ENCODE measurements around the gene CDH13.

Gene CDH13

GRCh38 chr16:82603784-82604411 is 22.9 kb upstream of the CDH13 start:
- H3K4me1 ChIP-seq (ENCODE audit: low read length) = no peaks in the 10 kb centered on the region
- H3K9me3 ChIP-seq (ENCODE audit: insufficient read depth, low read length) = no peaks in the 10 kb centered on the region
- no peak overlapping the region for H3K27ac ChIP-seq (ENCODE audit: low read length)
- no peak overlapping the region for H3K4me2 ChIP-seq (ENCODE audit: low read length)
- no peak overlapping the region for H2AFZ ChIP-seq (ENCODE audit: low read depth, low read length)
- H3K9ac ChIP-seq (ENCODE audit: low read length) = no peak overlapping the region
- H3K4me3 ChIP-seq (ENCODE audit: low read length) = no peak overlapping the region
- peak; percentile 24 for TF ChIP-seq CTCF (IDR thresholded peaks at IDR 0.05; ENCODE audit: low read depth, low read length)
- no peak for TF ChIP-seq EZH2phosphoT487 (IDR thresholded peaks at IDR 0.05; ENCODE audit: low read depth)
- H3K79me2 ChIP-seq (ENCODE audit: low read length) = no peaks in the 10 kb centered on the region
- H4K20me1 ChIP-seq (ENCODE audit: insufficient read depth, low read length) = no peaks in the 10 kb centered on the region
- H3K36me3 ChIP-seq (replicated peaks; ENCODE audit: low read depth, low read length) = no peaks in the 10 kb centered on the region
- peaks cover 3% of the 10 kb centered on the region; the same call in 1 of the 2 replicates for H3K27me3 ChIP-seq (ENCODE audit: low read depth, low read length)

- no peaks in the 10 kb centered on the region for H3K9me3 ChIP-seq (ENCODE audit: insufficient read depth, low read length)
- H2AFZ ChIP-seq (ENCODE audit: low read depth, low read length) = no peak overlapping the region
Observed at GRCh38 chr16:82605076-82605475, 21.7 kb upstream of the CDH13 start.

GRCh38 chr16:82605863-82606620 is 20.7 kb upstream of the CDH13 start:
- no peak overlapping the region for H3K9ac ChIP-seq (ENCODE audit: low read length)
- no peak overlapping the region for H2AFZ ChIP-seq (ENCODE audit: low read depth, low read length)
- H4K20me1 ChIP-seq (ENCODE audit: insufficient read depth, low read length) = no peaks in the 10 kb centered on the region
- peaks cover 3% of the 10 kb centered on the region; the same call in 1 of the 2 replicates for H3K27me3 ChIP-seq (ENCODE audit: low read depth, low read length)
- no peak for TF ChIP-seq EZH2phosphoT487 (IDR thresholded peaks at IDR 0.05; ENCODE audit: low read depth)
- TF ChIP-seq CTCF (IDR thresholded peaks at IDR 0.05; ENCODE audit: low read depth, low read length) = no peak
- no peaks in the 10 kb centered on the region for H3K36me3 ChIP-seq (replicated peaks; ENCODE audit: low read depth, low read length)
- no peak overlapping the region for H3K4me2 ChIP-seq (ENCODE audit: low read length)
- no peak overlapping the region for H3K27ac ChIP-seq (ENCODE audit: low read length)
- H3K4me3 ChIP-seq (ENCODE audit: low read length) = no peak overlapping the region
- H3K4me1 ChIP-seq (ENCODE audit: low read length) = no peaks in the 10 kb centered on the region
- no peaks in the 10 kb centered on the region for H3K9me3 ChIP-seq (ENCODE audit: insufficient read depth, low read length)
- H3K79me2 ChIP-seq (ENCODE audit: low read length) = no peaks in the 10 kb centered on the region

More at GRCh38 chr16:82605076-82605475, 21.7 kb upstream of the CDH13 start:
- Histone ChIP-seq H3K4me3 (ENCODE audit: low read length) (no peak overlapping the region), H3K27me3 (ENCODE audit: low read depth, low read length) (peaks cover 3% of the 10 kb centered on the region; the same call in 1 of the 2 replicates), H3K9ac (ENCODE audit: low read length) (no peak overlapping the region), H3K79me2 (ENCODE audit: low read length) (no peaks in the 10 kb centered on the region), H4K20me1 (ENCODE audit: insufficient read depth, low read length) (no peaks in the 10 kb centered on the region), H3K4me2 (ENCODE audit: low read length) (no peak overlapping the region), H3K27ac (ENCODE audit: low read length) (no peak overlapping the region), H3K4me1 (ENCODE audit: low read length) (no peaks in the 10 kb centered on the region), H3K36me3 (replicated peaks; ENCODE audit: low read depth, low read length) (no peaks in the 10 kb centered on the region)
- TF ChIP-seq EZH2phosphoT487 (IDR thresholded peaks at IDR 0.05; ENCODE audit: low read depth) (no peak), CTCF (IDR thresholded peaks at IDR 0.05; ENCODE audit: low read depth, low read length) (no peak)

- Histone ChIP-seq H3K36me3 (replicated peaks; ENCODE audit: low read depth, low read length) (no peaks in the 10 kb centered on the region), H3K4me2 (ENCODE audit: low read length) (no peak overlapping the region), H3K9me3 (ENCODE audit: insufficient read depth, low read length) (no peaks in the 10 kb centered on the region), H3K27me3 (ENCODE audit: low read depth, low read length) (peaks cover 3% of the 10 kb centered on the region; the same call in 1 of the 2 replicates), H3K4me3 (ENCODE audit: low read length) (no peak overlapping the region), H3K9ac (ENCODE audit: low read length) (no peak overlapping the region), H3K4me1 (ENCODE audit: low read length) (no peaks in the 10 kb centered on the region), H4K20me1 (ENCODE audit: insufficient read depth, low read length) (no peaks in the 10 kb centered on the region), H2AFZ (ENCODE audit: low read depth, low read length) (no peak overlapping the region), H3K79me2 (ENCODE audit: low read length) (no peaks in the 10 kb centered on the region), H3K27ac (ENCODE audit: low read length) (no peak overlapping the region)
- TF ChIP-seq EZH2phosphoT487 (IDR thresholded peaks at IDR 0.05; ENCODE audit: low read depth) = no peak
- no peak for TF ChIP-seq CTCF (IDR thresholded peaks at IDR 0.05; ENCODE audit: low read depth, low read length)
Observed at GRCh38 chr16:82609140-82609539, 17.6 kb upstream of the CDH13 start.

Measured in OCI-LY3 (cell line).